HEK293 (cell line): ENCODE results near the gene AIF1.

Source experiments
- CTCF ChIA-PET: fragments of 350-600 bp; formaldehyde crosslinking; extraction: SDS; loops from one replicate; lab custom pipeline; 2021; ENCODE audit warnings: antibody characterized with exemption; lab: Yijun Ruan, JAX
- POLR2A ChIA-PET: fragments of 300-600 bp; formaldehyde crosslinking; extraction: SDS; loops from one replicate; lab custom pipeline; 2020; ENCODE audit warnings: antibody characterized with exemption, inconsistent platforms; lab: Yijun Ruan, JAX
- H3K27ac ChIP-seq: fragments of 200-500 bp; sonication (Bioruptor generic); 2 replicates; pipeline ENCODE4 v1.5.1; 2014; ENCODE audit warnings: low read depth, low read length, control low read depth, inconsistent platforms; ENCODE audit errors: extremely low read depth
- H3K36me3 ChIP-seq, 2 experiments: fragments of 200-500 bp in 1 of 2; sonication (Bioruptor generic) in 1 of 2; 1 replicate in 1 of 2; 2 replicates in 1 of 2; pipeline ENCODE4 v1.5.1; 2014 to 2017; ENCODE audit warnings: inconsistent platforms in 2 of 2, low read length in 2 of 2; ENCODE audit not compliant: control insufficient read depth in 2 of 2, insufficient read depth in 1 of 2
- H3K4me1 ChIP-seq: fragments of 200-500 bp; sonication (Bioruptor generic); 2 replicates; pipeline ENCODE4 v1.5.1; 2014; ENCODE audit warnings: mild to moderate bottlenecking, low read length, inconsistent platforms; ENCODE audit not compliant: control insufficient read depth, insufficient read depth
- H3K4me3 ChIP-seq: 2 replicates; pipeline ENCODE4 v1.5.1; 2011; ENCODE audit warnings: low read depth, mild to moderate bottlenecking, control low read depth, low read length, moderate library complexity
- H3K9me3 ChIP-seq: fragments of 200-500 bp; sonication (Bioruptor generic); 2 replicates; pipeline ENCODE4 v1.5.1; 2014; ENCODE audit warnings: low read depth, low read length, inconsistent platforms; ENCODE audit not compliant: control insufficient read depth, insufficient read depth
- HOXA7 ChIP-seq: sonication (generic); formaldehyde crosslinking; IDR thresholded peaks from 2 replicates; pipeline ENCODE4 v1.8.1; 2022; ENCODE audit warnings: missing genetic modification reagents, borderline replicate concordance
- KLF9 ChIP-seq: fragments of 450-650 bp; formaldehyde crosslinking; IDR thresholded peaks from 2 replicates; pipeline ENCODE4 v1.5.1; 2016; ENCODE audit warnings: missing biosample characterization, missing genetic modification characterization, low read depth
- PRDM1 ChIP-seq: fragments of 450-650 bp; formaldehyde crosslinking; IDR thresholded peaks from 2 replicates; pipeline ENCODE4; 2016; ENCODE audit warnings: missing biosample characterization, missing genetic modification characterization
- WT1 ChIP-seq: fragments of 450-650 bp; formaldehyde crosslinking; IDR thresholded peaks from 2 replicates; pipeline ENCODE4 v1.5.1; 2016; ENCODE audit warnings: missing biosample characterization, missing genetic modification characterization
- ZBTB17 ChIP-seq: fragments of 450-650 bp; formaldehyde crosslinking; IDR thresholded peaks from 2 replicates; pipeline ENCODE4 v1.5.1; 2016; ENCODE audit warnings: missing biosample characterization, missing genetic modification characterization
- ZBTB21 ChIP-seq: fragments of 450-650 bp; formaldehyde crosslinking; IDR thresholded peaks from 2 replicates; pipeline ENCODE4 v1.5.1; 2017; ENCODE audit warnings: missing biosample characterization, missing genetic modification characterization
- ZNF133 ChIP-seq: fragments of 450-650 bp; formaldehyde crosslinking; IDR thresholded peaks from 2 replicates; pipeline ENCODE4 v1.5.1; 2016; ENCODE audit warnings: missing biosample characterization, missing genetic modification characterization
- ZNF146 ChIP-seq: fragments of 450-650 bp; formaldehyde crosslinking; IDR thresholded peaks from 2 replicates; pipeline ENCODE4 v1.5.1; 2016; ENCODE audit warnings: missing biosample characterization, missing genetic modification characterization
- ZNF19 ChIP-seq: fragments of 450-650 bp; formaldehyde crosslinking; IDR thresholded peaks from 2 replicates; pipeline ENCODE4; 2016; ENCODE audit warnings: missing biosample characterization, missing genetic modification characterization, low read depth
- ZNF248 ChIP-seq: fragments of 450-650 bp; formaldehyde crosslinking; IDR thresholded peaks from 2 replicates; pipeline ENCODE4 v1.5.1; 2017; ENCODE audit warnings: missing biosample characterization, missing genetic modification characterization
- ZNF394 ChIP-seq: fragments of 450-650 bp; formaldehyde crosslinking; IDR thresholded peaks from 2 replicates; pipeline ENCODE4 v1.5.1; 2016; ENCODE audit warnings: missing biosample characterization, missing genetic modification characterization, mild to moderate bottlenecking, moderate library complexity, borderline replicate concordance
- ZNF426 ChIP-seq: fragments of 450-650 bp; formaldehyde crosslinking; IDR thresholded peaks from 2 replicates; pipeline ENCODE4 v1.5.1; 2017; ENCODE audit warnings: missing biosample characterization, missing genetic modification characterization, mild to moderate bottlenecking, inconsistent platforms, moderate library complexity
- ZNF473 ChIP-seq: fragments of 450-650 bp; formaldehyde crosslinking; IDR thresholded peaks from 2 replicates; pipeline ENCODE4 v1.5.1; 2017; ENCODE audit warnings: missing biosample characterization, missing genetic modification characterization
- ZNF48 ChIP-seq: fragments of 450-650 bp; formaldehyde crosslinking; IDR thresholded peaks from 2 replicates; pipeline ENCODE4 v1.5.1; 2016; ENCODE audit warnings: missing biosample characterization, missing genetic modification characterization
- ZNF513 ChIP-seq: fragments of 450-650 bp; IDR thresholded peaks from 2 replicates; pipeline ENCODE4 v1.5.1; 2018; ENCODE audit warnings: missing biosample characterization, missing genetic modification characterization
- ZNF558 ChIP-seq: fragments of 450-650 bp; formaldehyde crosslinking; IDR thresholded peaks from 2 replicates; pipeline ENCODE4 v1.5.1; 2016; ENCODE audit warnings: missing biosample characterization, missing genetic modification characterization
- ZNF560 ChIP-seq: fragments of 450-650 bp; formaldehyde crosslinking; IDR thresholded peaks from 2 replicates; pipeline ENCODE4 v1.5.1; 2017; ENCODE audit warnings: missing biosample characterization, missing genetic modification characterization, borderline replicate concordance
- ZNF626 ChIP-seq: fragments of 450-650 bp; sonication (Bioruptor Pico); formaldehyde crosslinking; IDR thresholded peaks from 2 replicates; pipeline ENCODE4 v1.5.1; 2018; ENCODE audit warnings: missing biosample characterization, missing genetic modification characterization, inconsistent platforms
- ZNF629 ChIP-seq: fragments of 450-650 bp; formaldehyde crosslinking; IDR thresholded peaks from 2 replicates; pipeline ENCODE4 v1.5.1; 2017; ENCODE audit warnings: missing biosample characterization, missing genetic modification characterization
- ZNF704 ChIP-seq: fragments of 450-650 bp; formaldehyde crosslinking; IDR thresholded peaks from 2 replicates; pipeline ENCODE4 v1.5.1; 2016; ENCODE audit warnings: missing biosample characterization, missing genetic modification characterization
- ZSCAN4 ChIP-seq: fragments of 450-650 bp; formaldehyde crosslinking; IDR thresholded peaks from 2 replicates; pipeline ENCODE4 v1.5.1; 2017; ENCODE audit warnings: missing biosample characterization, missing genetic modification characterization
- TF ChIP-seq, protein P1 (sequence below): fragments of 450-650 bp; formaldehyde crosslinking; IDR thresholded peaks from 2 replicates; pipeline ENCODE4 v1.5.1; 2016; ENCODE audit warnings: missing biosample characterization, missing genetic modification characterization
- TF ChIP-seq, protein P2 (sequence below): fragments of 450-650 bp; formaldehyde crosslinking; IDR thresholded peaks from 2 replicates; pipeline ENCODE4 v1.5.1; 2016; ENCODE audit warnings: missing biosample characterization, missing genetic modification characterization, borderline replicate concordance
- TF ChIP-seq, protein P3 (sequence below): fragments of 450-650 bp; formaldehyde crosslinking; IDR thresholded peaks from 2 replicates; pipeline ENCODE4; 2016; ENCODE audit warnings: missing biosample characterization, missing genetic modification characterization

AIF1 gene

GRCh38 chr6:31664790-31665500, 49.9 kb downstream of the AIF1 start, which contains the start of gene GPANK1 (continued):
- TF ChIP-seq ZNF394 (tag by site-specific recombination) (peak; percentile 12; the same call in 1 of the 2 replicates), ZBTB21 (tag by site-specific recombination) (peak; percentile 66)
- TF ChIP-seq, protein P1, sequence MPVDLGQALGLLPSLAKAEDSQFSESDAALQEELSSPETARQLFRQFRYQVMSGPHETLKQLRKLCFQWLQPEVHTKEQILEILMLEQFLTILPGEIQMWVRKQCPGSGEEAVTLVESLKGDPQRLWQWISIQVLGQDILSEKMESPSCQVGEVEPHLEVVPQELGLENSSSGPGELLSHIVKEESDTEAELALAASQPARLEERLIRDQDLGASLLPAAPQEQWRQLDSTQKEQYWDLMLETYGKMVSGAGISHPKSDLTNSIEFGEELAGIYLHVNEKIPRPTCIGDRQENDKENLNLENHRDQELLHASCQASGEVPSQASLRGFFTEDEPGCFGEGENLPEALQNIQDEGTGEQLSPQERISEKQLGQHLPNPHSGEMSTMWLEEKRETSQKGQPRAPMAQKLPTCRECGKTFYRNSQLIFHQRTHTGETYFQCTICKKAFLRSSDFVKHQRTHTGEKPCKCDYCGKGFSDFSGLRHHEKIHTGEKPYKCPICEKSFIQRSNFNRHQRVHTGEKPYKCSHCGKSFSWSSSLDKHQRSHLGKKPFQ (tag by site-specific recombination): no peak

- POLR2A ChIA-PET: interaction anchor here (0.6 to 7.4 kb wide), 22 partner anchors 8 to 1652 kb away, joined by 3 to 180 read pairs (median 6); partner anchors contain the start of genes APOM, BAG6, DDX39B and DXO
- Histone ChIP-seq H3K4me1 (peaks cover 6% of the 10 kb centered on the region; the same call in 1 of the 2 replicates), H3K27ac (peak within 1 kb of the TSS; percentile 92), H3K36me3 (peaks cover 30 to 64% of the 10 kb centered on the region in 2 experiments), H3K9me3 (no peaks in the 10 kb centered on the region), H3K4me3 (peak within 1 kb of the TSS; percentile 92)
- CTCF ChIA-PET: interaction anchor here (1.0 to 1.6 kb wide), 4 partner anchors 10 to 73 kb away, joined by 3 to 8 read pairs (median 4); partner anchors contain the start of genes APOM and LY6G5C
- no peak for TF ChIP-seq ZNF133 (tag by site-specific recombination)
- no peak for TF ChIP-seq PRDM1 (tag by site-specific recombination)
- no peak for TF ChIP-seq ZNF473
- TF ChIP-seq ZNF248 (tag by site-specific recombination): no peak
- no peak for TF ChIP-seq ZNF629 (tag by site-specific recombination)
- peak; percentile 68 for TF ChIP-seq KLF9 (tag by site-specific recombination)
- TF ChIP-seq ZNF626 (tag by site-specific recombination): no peak
- no peak for TF ChIP-seq ZNF19
- TF ChIP-seq WT1: peak; percentile 71
- no peak for TF ChIP-seq HOXA7 (CRISPR knock-in tag)
- no peak for TF ChIP-seq ZNF704 (tag by site-specific recombination)
- no peak for TF ChIP-seq ZNF426
- TF ChIP-seq, protein P2, sequence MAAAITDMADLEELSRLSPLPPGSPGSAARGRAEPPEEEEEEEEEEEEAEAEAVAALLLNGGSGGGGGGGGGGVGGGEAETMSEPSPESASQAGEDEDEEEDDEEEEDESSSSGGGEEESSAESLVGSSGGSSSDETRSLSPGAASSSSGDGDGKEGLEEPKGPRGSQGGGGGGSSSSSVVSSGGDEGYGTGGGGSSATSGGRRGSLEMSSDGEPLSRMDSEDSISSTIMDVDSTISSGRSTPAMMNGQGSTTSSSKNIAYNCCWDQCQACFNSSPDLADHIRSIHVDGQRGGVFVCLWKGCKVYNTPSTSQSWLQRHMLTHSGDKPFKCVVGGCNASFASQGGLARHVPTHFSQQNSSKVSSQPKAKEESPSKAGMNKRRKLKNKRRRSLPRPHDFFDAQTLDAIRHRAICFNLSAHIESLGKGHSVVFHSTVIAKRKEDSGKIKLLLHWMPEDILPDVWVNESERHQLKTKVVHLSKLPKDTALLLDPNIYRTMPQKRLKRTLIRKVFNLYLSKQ: no peak
- TF ChIP-seq ZSCAN4 (tag by site-specific recombination): no peak
- TF ChIP-seq, protein P1 (tag by site-specific recombination): no peak
- TF ChIP-seq ZBTB17 (tag by site-specific recombination): peak; percentile 4; the same call in 1 of the 2 replicates
- no peak for TF ChIP-seq ZNF48 (tag by site-specific recombination)
- TF ChIP-seq ZNF146 (tag by site-specific recombination): peak; percentile 27; the same call in 1 of the 2 replicates
- no peak for TF ChIP-seq ZNF558
- TF ChIP-seq, protein P3, sequence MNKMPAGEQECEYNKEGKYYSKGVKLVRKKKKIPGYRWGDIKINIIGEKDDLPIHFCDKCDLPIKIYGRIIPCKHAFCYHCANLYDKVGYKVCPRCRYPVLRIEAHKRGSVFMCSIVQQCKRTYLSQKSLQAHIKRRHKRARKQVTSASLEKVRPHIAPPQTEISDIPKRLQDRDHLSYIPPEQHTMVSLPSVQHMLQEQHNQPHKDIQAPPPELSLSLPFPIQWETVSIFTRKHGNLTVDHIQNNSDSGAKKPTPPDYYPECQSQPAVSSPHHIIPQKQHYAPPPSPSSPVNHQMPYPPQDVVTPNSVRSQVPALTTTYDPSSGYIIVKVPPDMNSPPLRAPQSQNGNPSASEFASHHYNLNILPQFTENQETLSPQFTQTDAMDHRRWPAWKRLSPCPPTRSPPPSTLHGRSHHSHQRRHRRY (tag by site-specific recombination): no peak
- TF ChIP-seq ZNF560 (tag by site-specific recombination): no peak
- TF ChIP-seq ZNF513: 0 out of 2 replicates have a peak, but pooled peaks have one; percentile 8
These were observed 50.7 kb downstream of the AIF1 start, which contains the start of gene CSNK2B for GRCh38 chr6:31665501-31666336. Gene CSNK2B, plus strand, starts transcription at chr6:31666080. Its CDS starts 752 bp downstream, at chr6:31666832.
